Esophagus squamous epithelium (tissue), 4 donors: Measurements from ENCODE around the gene CCDC8.

Experiments
- CTCF ChIP-seq, 6 experiments: fragments of 450-650 bp in 4 of 6; fragments of 200-600 bp in 2 of 6; sonication (generic) in 2 of 6; IDR thresholded peaks; one replicate each; pipeline ENCODE4 v1.5.1; 2016 to 2019; ENCODE audit warnings: antibody characterized with exemption in 6 of 6, mild to moderate bottlenecking in 4 of 6, moderate library complexity in 4 of 6
- POLR2A ChIP-seq, 4 donors: fragments of 450-650 bp; IDR thresholded peaks; one replicate each; pipeline ENCODE4 v1.6.1; 2017; ENCODE audit warnings: antibody characterized with exemption in 4 of 4, mild to moderate bottlenecking in 4 of 4, moderate library complexity in 3 of 4

DNA sequence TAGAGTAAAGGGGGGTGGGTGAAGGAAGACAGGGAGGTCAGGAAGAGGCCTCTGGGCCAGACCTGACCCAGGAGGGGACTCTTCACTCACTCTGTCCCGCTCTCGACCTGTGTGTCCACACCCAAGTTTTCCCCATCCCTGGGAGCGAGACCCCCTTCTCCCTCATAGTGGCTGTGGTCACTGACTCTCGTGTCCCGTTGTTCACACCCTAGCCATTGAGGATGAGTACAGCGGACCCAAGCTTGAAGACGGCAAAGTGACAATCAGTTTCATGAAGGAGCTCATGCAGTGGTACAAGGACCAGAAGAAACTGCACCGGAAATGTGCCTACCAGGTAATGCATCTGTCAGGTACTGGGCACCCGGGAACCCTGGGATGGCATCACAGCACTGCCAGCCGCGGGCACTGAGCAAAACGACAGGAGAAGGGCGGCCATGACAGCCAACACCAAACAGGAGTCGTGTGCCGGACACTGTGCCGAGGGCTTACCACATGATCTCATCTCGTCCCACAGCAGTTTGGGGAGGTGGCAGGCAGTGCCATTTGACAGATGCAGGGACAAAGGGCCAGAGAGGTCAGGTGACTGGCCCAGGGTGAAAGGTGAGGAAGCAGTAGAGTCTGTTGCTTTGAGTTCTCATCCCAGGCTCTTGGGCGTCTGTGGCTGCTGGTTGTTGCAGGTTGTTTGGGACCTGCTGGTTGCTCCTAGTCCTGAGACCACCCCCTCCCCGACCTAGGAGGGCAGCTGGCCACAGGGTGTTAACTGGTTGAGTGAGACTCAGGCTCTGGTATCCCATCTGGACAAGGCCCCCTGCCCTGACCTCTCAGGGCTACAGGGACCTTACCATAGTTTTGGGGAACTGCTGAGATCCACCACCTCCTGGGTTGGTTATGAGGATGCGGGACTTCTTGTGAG, 36.9 kb downstream of the CCDC8 start:
- TF ChIP-seq CTCF (IDR thresholded peaks at IDR 0.05) (no peak), POLR2A (IDR thresholded peaks at IDR 0.05) (no peak)
